DND-41 (cell line): ENCODE results near the gene MAPK14.

Experiments
- EZH2 ChIP-seq: IDR thresholded peaks from 3 replicates; pipeline ENCODE4 v1.6.1; 2012; ENCODE audit warnings: borderline replicate concordance, low read depth, mild to moderate bottlenecking, moderate library complexity, low read length, inconsistent platforms; ENCODE audit not compliant: severe bottlenecking
- TF ChIP-seq, protein P1 (sequence below): IDR thresholded peaks from 2 replicates; pipeline ENCODE4 v1.5.1; 2012; ENCODE audit warnings: borderline replicate concordance, low read length, moderate library complexity, mild to moderate bottlenecking; ENCODE audit not compliant: poor library complexity, severe bottlenecking; ENCODE audit errors: extremely low read depth

DNA sequence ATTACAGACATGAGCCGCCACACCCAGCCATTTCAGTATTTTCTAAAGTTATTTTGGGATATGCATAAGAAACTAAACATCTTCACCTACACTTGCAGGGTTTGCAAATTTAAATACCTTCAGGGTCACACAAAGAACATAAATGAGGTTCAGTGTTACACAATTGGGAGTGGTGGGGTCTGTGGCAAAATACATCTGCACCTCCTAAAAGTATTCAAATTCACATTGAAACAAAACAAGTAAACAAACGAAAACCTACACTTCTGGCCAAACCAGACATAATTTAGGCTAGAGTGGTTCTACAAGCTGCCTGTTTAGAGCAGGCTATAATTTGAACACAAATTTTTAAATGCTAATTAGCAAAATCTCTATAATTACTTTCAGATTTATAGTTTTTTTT, 34.6 kb downstream of the MAPK14 start:
- TF ChIP-seq, protein P1, sequence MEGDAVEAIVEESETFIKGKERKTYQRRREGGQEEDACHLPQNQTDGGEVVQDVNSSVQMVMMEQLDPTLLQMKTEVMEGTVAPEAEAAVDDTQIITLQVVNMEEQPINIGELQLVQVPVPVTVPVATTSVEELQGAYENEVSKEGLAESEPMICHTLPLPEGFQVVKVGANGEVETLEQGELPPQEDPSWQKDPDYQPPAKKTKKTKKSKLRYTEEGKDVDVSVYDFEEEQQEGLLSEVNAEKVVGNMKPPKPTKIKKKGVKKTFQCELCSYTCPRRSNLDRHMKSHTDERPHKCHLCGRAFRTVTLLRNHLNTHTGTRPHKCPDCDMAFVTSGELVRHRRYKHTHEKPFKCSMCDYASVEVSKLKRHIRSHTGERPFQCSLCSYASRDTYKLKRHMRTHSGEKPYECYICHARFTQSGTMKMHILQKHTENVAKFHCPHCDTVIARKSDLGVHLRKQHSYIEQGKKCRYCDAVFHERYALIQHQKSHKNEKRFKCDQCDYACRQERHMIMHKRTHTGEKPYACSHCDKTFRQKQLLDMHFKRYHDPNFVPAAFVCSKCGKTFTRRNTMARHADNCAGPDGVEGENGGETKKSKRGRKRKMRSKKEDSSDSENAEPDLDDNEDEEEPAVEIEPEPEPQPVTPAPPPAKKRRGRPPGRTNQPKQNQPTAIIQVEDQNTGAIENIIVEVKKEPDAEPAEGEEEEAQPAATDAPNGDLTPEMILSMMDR = no peak
- no peak for TF ChIP-seq EZH2
